HG03432 (cell line): ENCODE data around the gene SLC30A3.

Experiments
- ATAC-seq: cut with Tn5 transposase; IDR thresholded peaks from one replicate; pipeline ENCODE4 v1.9.1; 2021; ENCODE audit warnings: mild to moderate bottlenecking, moderate library complexity; ENCODE audit not compliant: unreplicated experiment

SLC30A3 gene

DNA sequence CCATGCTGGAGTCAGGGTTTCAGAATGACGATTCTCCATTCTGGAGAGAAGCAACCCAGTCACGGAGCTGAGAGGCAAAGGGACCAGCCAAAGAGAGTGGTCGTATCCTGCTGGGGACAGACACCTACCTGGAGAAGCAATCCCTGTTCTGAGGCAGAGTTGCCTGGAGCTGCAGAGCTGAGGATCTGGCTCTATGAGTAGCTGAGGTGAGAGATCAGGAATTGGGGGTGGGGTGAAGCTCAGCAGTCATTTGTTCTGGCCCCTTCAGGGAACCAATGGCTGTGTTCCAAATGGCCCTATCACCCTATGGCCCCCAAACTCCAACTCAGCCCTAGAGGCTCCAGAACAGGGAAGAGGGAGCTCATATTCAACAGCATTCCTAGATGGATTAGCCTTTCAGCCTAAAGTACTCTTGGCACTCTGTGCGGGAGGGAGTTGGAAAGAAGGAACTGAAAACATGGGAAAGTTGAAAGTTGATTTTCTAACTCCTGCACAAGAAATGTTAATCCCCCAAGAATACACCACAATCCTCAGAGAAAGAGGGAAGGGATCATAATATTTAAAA is 54.3 kb downstream of the SLC30A3 start:
- ATAC-seq: no peak

- ATAC-seq: no peak
These were observed 56.5 kb downstream of the SLC30A3 start for GRCh38 chr2:27206346-27206745.

DNA sequence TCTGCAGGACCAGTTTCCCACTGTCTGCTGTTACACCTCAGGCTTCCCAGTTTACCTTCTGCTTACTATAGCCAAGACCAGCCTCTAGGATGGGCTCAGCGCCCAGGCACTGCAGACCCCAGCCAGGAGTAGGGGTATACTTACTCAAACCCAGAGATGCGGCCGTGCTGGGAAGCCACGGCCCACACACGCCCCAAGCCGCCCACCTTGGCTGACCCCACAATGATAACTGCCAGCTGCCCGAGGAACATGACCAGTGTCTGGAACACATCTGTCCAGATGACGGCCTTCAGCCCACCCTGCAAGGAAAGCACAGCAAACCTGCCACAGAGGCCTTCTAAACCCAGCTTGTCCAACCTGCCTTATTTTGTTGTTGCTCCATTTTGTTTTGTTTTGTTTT is 57.6 kb downstream of the SLC30A3 start:
- no peak for ATAC-seq

- no peak for ATAC-seq
These were observed 58.3 kb downstream of the SLC30A3 start for GRCh38 chr2:27204566-27204965.

DNA sequence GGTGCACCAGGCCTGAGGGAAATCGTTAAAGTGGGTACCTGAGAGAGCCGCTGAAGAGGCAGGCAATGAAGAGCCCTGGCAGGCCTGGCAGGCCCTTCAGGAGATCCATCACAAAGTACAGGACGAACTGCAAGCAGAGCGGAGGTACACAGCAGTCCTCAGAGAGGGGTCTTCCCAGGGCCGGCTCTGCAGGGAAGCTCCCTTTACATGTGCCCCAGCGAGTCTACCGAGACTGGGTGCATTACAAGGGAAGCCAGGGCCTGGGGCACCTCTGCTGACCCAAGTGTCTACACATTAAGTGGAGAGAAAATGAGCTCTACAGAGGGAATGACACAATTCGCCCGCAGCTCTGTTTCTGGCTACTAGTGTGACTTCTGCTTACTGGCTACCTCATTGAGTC is 59.1 kb downstream of the SLC30A3 start:
- no peak for ATAC-seq
